Karpas-422 (cell line): ENCODE data around the gene DLG1. TPM values are rescaled to one million over a fixed set of nuclear protein-coding genes. Genes with fewer than 3 reads are reported as not detected.

ENCODE experiments used
- DNase-seq: peaks from one replicate; pipeline ENCODE4 v3.0.0-alpha.2; 2015
- H2AFZ ChIP-seq: fragments of 200-600 bp; sonication (generic); 2 replicates; pipeline ENCODE4 v1.6.1; 2014; ENCODE audit warnings: antibody characterized with exemption, low read length, mixed read lengths
- H3K27ac ChIP-seq: fragments of 200-600 bp; sonication (generic); 2 replicates; pipeline ENCODE4 v1.5.1; 2014; ENCODE audit warnings: mild to moderate bottlenecking, low read length, moderate library complexity
- H3K27me3 ChIP-seq: fragments of 200-600 bp; sonication (generic); 2 replicates; pipeline ENCODE4 v1.6.1; 2014; ENCODE audit warnings: low read length, mixed read lengths
- H3K36me3 ChIP-seq: fragments of 200-600 bp; sonication (generic); 2 replicates; pipeline ENCODE4 v1.6.1; 2014; ENCODE audit warnings: low read length, mixed read lengths; ENCODE audit not compliant: insufficient read depth
- H3K4me1 ChIP-seq: fragments of 200-600 bp; sonication (generic); 2 replicates; pipeline ENCODE4 v1.6.1; 2014; ENCODE audit warnings: mild to moderate bottlenecking, low read length, mixed read lengths
- H3K4me2 ChIP-seq: fragments of 200-600 bp; sonication (generic); 2 replicates; pipeline ENCODE4 v1.6.1; 2014; ENCODE audit warnings: low read length, low read depth, mild to moderate bottlenecking; ENCODE audit not compliant: poor library complexity, severe bottlenecking
- H3K4me3 ChIP-seq: fragments of 200-600 bp; sonication (generic); 2 replicates; pipeline ENCODE4 v1.5.1; 2014; ENCODE audit warnings: mild to moderate bottlenecking, antibody characterized with exemption, low read length, mixed read lengths
- H3K79me2 ChIP-seq: fragments of 200-600 bp; sonication (generic); 2 replicates; pipeline ENCODE4 v1.6.1; 2014; ENCODE audit warnings: mild to moderate bottlenecking, low read length, mixed read lengths
- H3K9ac ChIP-seq: fragments of 200-600 bp; sonication (generic); 2 replicates; pipeline ENCODE4 v1.6.0; 2014; ENCODE audit warnings: low read length
- H3K9me2 ChIP-seq: fragments of 200-600 bp; sonication (generic), shearing (Covaris generic); replicated peaks from 2 replicates; pipeline ENCODE4 v1.6.0; 2014; ENCODE audit warnings: mild to moderate bottlenecking, low read length, moderate library complexity; ENCODE audit not compliant: insufficient read depth
- H3K9me3 ChIP-seq: fragments of 300-700, 200-600 bp; sonication (generic); 2 replicates; pipeline ENCODE4 v1.6.1; 2014; ENCODE audit warnings: low read length, mixed read lengths
- H4K20me1 ChIP-seq: fragments of 200-600 bp; sonication (generic); 2 replicates; pipeline ENCODE4 v1.6.1; 2014; ENCODE audit warnings: mild to moderate bottlenecking, antibody characterized with exemption, low read length, low read depth; ENCODE audit not compliant: insufficient read depth
- total RNA-seq: library from RNA; depleted of rRNA; stranded (reverse); fragments of >200 nt; shearing (Covaris generic); gene quantifications from 2 replicates; pipeline ENCODE4 v1.2.3, GENCODE V29; 2014; ENCODE audit warnings: low replicate concordance

DLG1 gene
- total RNA-seq, 1 experiment from 2014 or later, result 92.6 TPM

DNA sequence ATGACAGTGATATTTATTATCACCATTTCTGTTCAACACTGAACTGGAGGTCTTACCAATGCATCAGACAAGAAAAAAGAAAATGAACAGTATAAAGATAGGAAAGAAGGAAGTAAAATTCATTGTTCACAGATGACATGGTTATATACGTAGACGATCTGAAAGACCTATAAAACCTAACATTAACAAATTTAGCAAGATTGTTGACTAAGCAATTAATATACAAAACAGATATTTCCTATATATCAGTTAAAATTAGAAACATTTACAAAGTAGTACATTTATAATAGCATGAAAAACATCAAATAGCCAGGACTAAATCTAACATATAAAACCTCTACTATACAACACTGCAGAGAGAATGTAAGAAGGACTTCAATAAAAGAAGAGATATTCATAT, 176.0 kb downstream of the DLG1 start:
- Histone ChIP-seq H3K27ac (no peak overlapping the region), H4K20me1 (no peaks in the 10 kb centered on the region)

DNA sequence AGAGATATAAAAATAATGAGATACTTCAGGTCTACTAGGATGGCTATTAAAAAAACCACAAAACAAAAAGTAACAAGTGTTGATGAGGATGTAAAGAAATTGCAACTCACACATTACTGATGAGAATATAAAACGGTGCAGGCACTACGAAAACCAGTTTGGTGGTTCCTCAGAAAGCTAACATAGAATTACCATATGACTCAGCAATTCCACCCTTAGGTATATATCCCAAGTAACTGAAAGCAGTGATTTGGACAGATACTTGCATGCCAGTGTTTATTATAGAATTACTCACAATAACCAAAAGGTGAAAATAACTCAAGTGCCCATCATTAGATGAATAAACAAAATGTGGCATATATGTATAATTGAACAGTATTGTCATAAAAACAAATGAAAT, 181.3 kb downstream of the DLG1 start:
- Histone ChIP-seq H3K4me3 (no peak overlapping the region), H4K20me1 (no peaks in the 10 kb centered on the region), H3K4me2 (no peak overlapping the region), H3K4me1 (no peaks in the 10 kb centered on the region), H3K27ac (no peak overlapping the region), H3K36me3 (peaks cover 45% of the 10 kb centered on the region), H3K27me3 (no peaks in the 10 kb centered on the region), H3K9ac (no peak overlapping the region), H2AFZ (no peak overlapping the region), H3K9me3 (no peaks in the 10 kb centered on the region), H3K79me2 (peaks cover 36% of the 10 kb centered on the region), H3K9me2 (no peaks in the 10 kb centered on the region)
- no peak for DNase-seq

More for the DNA sequence above, 176.0 kb downstream of the DLG1 start:
- H3K9ac ChIP-seq, result no peak overlapping the region
- no peaks in the 10 kb centered on the region for H3K27me3 ChIP-seq
- peaks cover 1% of the 10 kb centered on the region; the same call in 1 of the 2 replicates for H3K36me3 ChIP-seq
- no peak overlapping the region for H3K4me2 ChIP-seq
- DNase-seq, result no peak
- no peaks in the 10 kb centered on the region for H3K4me1 ChIP-seq
- H3K4me3 ChIP-seq, result no peak overlapping the region
- no peaks in the 10 kb centered on the region for H3K9me2 ChIP-seq
- H3K9me3 ChIP-seq, result no peaks in the 10 kb centered on the region
- H2AFZ ChIP-seq, result no peak overlapping the region
- peaks cover 23% of the 10 kb centered on the region for H3K79me2 ChIP-seq

DNA sequence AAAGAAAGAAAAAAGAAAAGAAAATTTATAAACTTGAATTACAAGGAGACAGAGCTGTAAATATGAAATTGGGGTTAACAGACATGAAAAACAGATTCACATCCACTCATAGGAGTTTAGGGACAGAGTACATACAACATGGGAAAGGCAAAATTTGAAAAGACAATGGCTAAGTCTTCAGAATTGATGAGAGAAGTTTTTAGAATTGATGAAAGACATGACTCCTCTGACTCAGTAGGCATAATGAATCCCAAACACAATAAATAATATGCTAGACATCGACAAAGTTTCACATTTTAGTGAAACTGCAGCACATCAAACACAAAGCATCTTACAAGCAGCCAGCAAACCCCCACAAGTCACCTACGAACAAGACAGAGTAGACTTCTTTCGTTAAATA, 184.4 kb downstream of the DLG1 start:
- Histone ChIP-seq H3K36me3 (peaks cover 70% of the 10 kb centered on the region), H3K9me3 (peaks cover 7% of the 10 kb centered on the region; the same call in 1 of the 2 replicates), H3K4me1 (no peaks in the 10 kb centered on the region), H3K27me3 (no peaks in the 10 kb centered on the region), H3K9me2 (no peaks in the 10 kb centered on the region), H3K27ac (no peak overlapping the region), H3K9ac (no peak overlapping the region), H4K20me1 (no peaks in the 10 kb centered on the region), H3K4me3 (no peak overlapping the region), H2AFZ (no peak overlapping the region), H3K79me2 (peaks cover 24% of the 10 kb centered on the region), H3K4me2 (no peak overlapping the region)
- DNase-seq, result no peak

DNA sequence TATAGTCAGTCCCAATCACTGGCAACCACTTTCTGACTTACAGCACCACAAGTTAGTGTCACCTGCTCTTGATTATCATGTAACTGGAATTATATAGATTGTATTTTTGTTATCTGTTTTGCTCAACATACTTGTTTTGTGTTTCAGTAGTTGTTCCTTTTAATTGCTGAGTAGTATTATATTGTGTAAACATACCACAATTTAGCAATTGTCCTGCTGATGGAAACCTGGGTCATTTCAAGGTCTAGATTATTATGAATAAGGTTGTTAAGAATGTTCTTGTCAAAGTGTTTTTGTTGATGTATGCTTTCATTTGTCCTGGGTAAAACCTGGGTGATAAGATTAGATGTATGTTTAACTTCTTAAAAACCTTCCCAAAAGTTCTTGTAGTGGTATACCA, 186.7 kb downstream of the DLG1 start:
- Histone ChIP-seq H3K9ac (no peak overlapping the region), H3K79me2 (peaks cover 13% of the 10 kb centered on the region), H3K4me2 (no peak overlapping the region), H3K36me3 (peaks cover 65% of the 10 kb centered on the region), H2AFZ (no peak overlapping the region), H4K20me1 (no peaks in the 10 kb centered on the region), H3K27me3 (no peaks in the 10 kb centered on the region), H3K9me2 (no peaks in the 10 kb centered on the region), H3K4me3 (no peak overlapping the region), H3K4me1 (no peaks in the 10 kb centered on the region), H3K27ac (no peak overlapping the region), H3K9me3 (peaks cover 7% of the 10 kb centered on the region; the same call in 1 of the 2 replicates)
- no peak for DNase-seq

DNA sequence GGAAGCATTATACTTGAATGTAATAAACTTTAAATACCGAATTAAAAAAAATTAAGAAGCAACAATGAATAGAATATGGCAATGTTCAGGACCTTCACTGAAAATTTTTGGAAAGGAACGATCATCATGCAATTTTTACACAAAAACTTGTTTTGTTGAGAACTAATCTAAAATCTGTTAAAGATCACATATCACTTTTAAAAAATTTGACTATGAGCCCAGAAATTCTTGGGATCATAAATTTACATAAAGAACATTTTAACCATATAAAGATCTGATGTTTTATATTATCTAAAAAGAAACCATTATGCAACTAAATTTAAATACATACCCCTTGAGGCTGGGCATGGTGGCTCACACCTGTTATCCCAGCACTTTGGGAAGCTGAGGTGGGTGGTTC, 192.6 kb downstream of the DLG1 start:
- Histone ChIP-seq H3K36me3 (peaks cover 15% of the 10 kb centered on the region), H3K9ac (no peak overlapping the region), H3K4me3 (no peak overlapping the region)

DNA sequence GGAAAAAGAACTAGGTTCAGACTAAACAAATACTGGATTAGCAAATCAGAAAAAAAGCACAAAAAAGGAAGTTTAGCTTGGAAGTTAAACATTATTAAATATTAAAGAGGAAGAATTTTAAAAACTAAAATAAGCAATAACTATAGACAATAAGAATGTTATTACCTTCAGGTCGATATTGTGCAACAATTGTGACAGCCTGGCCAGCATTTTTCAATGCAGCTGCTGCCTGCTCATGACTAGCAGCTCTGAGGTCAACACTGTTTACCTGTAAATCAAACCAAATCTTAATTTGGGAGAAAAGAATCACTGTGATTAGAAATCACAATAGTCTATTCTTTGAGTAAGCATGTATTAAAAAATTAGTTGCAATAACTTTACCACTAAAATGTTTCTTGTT, 193.7 kb downstream of the DLG1 start:
- no peaks in the 10 kb centered on the region for H3K4me1 ChIP-seq
- no peak overlapping the region for H3K9ac ChIP-seq
- H2AFZ ChIP-seq, result no peak overlapping the region
- H4K20me1 ChIP-seq, result no peaks in the 10 kb centered on the region
- no peak overlapping the region for H3K4me3 ChIP-seq
- no peak overlapping the region for H3K4me2 ChIP-seq
- no peaks in the 10 kb centered on the region for H3K27me3 ChIP-seq
- no peak for DNase-seq
- no peaks in the 10 kb centered on the region for H3K9me2 ChIP-seq
- H3K9me3 ChIP-seq, result no peaks in the 10 kb centered on the region
- H3K27ac ChIP-seq, result no peak overlapping the region
- no peaks in the 10 kb centered on the region for H3K79me2 ChIP-seq
- peaks cover 5% of the 10 kb centered on the region for H3K36me3 ChIP-seq

More for the DNA sequence above, 192.6 kb downstream of the DLG1 start:
- Histone ChIP-seq H3K27ac (no peak overlapping the region), H3K9me3 (peaks cover 5% of the 10 kb centered on the region; the same call in 1 of the 2 replicates), H3K27me3 (no peaks in the 10 kb centered on the region), H3K79me2 (no peaks in the 10 kb centered on the region), H2AFZ (no peak overlapping the region), H3K4me2 (no peak overlapping the region), H3K4me1 (no peaks in the 10 kb centered on the region), H4K20me1 (no peaks in the 10 kb centered on the region), H3K9me2 (no peaks in the 10 kb centered on the region)
- no peak for DNase-seq

DNA sequence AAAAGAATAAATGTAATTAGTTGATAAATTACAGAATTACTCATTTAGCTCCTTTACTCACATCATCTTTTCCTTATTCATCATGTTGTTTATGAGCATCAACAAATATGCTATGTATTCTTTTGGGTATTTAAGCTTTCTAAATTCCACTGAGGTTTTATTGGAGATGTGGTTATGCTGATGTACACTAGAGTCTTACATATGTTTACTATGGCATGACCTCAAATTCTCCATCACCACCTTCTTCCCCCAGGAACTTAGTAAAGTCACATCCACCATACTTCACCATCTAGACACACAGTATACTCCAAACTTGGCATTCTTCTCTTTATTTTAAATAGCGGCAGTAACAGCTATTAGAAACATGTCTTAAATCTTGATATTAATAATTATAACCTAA, 194.6 kb downstream of the DLG1 start:
- Histone ChIP-seq H3K4me2 (no peak overlapping the region), H3K4me1 (no peaks in the 10 kb centered on the region), H3K9ac (no peak overlapping the region), H3K27me3 (no peaks in the 10 kb centered on the region), H2AFZ (no peak overlapping the region), H3K4me3 (no peak overlapping the region), H4K20me1 (no peaks in the 10 kb centered on the region), H3K27ac (no peak overlapping the region), H3K9me3 (no peaks in the 10 kb centered on the region), H3K36me3 (peaks cover 4% of the 10 kb centered on the region; the same call in 1 of the 2 replicates), H3K9me2 (no peaks in the 10 kb centered on the region), H3K79me2 (no peaks in the 10 kb centered on the region)
- no peak for DNase-seq

DNA sequence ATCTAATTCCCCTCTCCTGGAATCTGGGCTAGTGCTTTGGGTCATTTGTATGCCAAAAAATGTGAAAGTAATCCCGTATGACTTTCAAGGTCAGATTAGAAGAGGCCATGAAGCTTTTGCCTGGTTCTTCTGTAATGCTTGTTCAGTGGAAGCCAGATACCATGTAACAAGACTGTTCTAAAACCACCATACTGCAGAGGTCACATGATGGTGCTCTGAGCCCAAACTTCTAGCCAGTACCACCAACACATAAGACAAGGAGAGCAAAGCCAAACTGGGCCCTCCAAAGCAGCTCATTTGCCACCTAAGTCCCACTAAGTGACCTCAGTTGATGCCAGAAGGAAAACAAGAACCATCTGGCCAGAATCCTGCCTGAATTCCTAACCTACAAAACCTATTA, 204.5 kb downstream of the DLG1 start:
- Histone ChIP-seq H3K9ac (no peak overlapping the region), H3K27me3 (no peaks in the 10 kb centered on the region), H2AFZ (no peak overlapping the region), H3K4me2 (no peak overlapping the region), H3K9me3 (no peaks in the 10 kb centered on the region), H3K36me3 (0 out of 2 replicates have a peak, but pooled peaks cover 4% of the 10 kb centered on the region), H4K20me1 (no peaks in the 10 kb centered on the region), H3K4me1 (no peaks in the 10 kb centered on the region), H3K27ac (no peak overlapping the region), H3K79me2 (no peaks in the 10 kb centered on the region), H3K4me3 (no peak overlapping the region), H3K9me2 (no peaks in the 10 kb centered on the region)
- no peak for DNase-seq

DNA sequence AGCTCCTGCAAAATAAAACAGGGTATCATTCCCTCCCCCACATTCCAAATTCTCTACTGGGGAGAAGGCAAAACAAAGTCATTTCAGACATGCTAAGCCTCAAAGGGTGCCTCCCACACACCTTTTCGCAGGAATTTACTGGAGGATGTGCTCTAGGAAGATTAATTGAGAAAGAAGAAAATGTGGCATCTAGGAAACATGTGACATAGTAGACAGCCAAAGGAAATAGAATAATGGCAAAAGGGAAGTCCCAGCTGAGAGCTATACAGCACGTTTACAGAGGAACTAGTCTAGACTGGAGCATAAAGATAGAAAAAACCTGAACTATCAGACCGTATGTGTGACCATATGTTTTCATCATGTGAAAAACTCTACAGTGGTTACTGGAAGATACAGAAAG, 210.0 kb downstream of the DLG1 start:
- no peak for DNase-seq
- no peaks in the 10 kb centered on the region for H3K9me2 ChIP-seq
- H3K27ac ChIP-seq, result no peak overlapping the region
- no peaks in the 10 kb centered on the region for H4K20me1 ChIP-seq
- H3K4me1 ChIP-seq, result no peaks in the 10 kb centered on the region
- H3K4me2 ChIP-seq, result no peak overlapping the region
- H3K27me3 ChIP-seq, result no peaks in the 10 kb centered on the region
- no peak overlapping the region for H3K4me3 ChIP-seq
- no peak overlapping the region for H3K9ac ChIP-seq
- no peaks in the 10 kb centered on the region for H3K9me3 ChIP-seq
- H3K36me3 ChIP-seq, result peaks cover 13% of the 10 kb centered on the region; the same call in 1 of the 2 replicates
- H2AFZ ChIP-seq, result no peak overlapping the region
- H3K79me2 ChIP-seq, result no peaks in the 10 kb centered on the region
